ENCODE measurements around the gene AXIN1. TPM values are rescaled to one million over a fixed set of nuclear protein-coding genes. Genes with fewer than 3 reads are reported as not detected.

AXIN1 gene
- total and polyA plus RNA-seq, 2 donors (not counting 3 experiments of a cell fraction or from before 2014, with no cell fraction given): 8.3 to 21.9 TPM

- ChIA-PET POLR2A (no interaction called here), CTCF (no interaction called here)
- FAIRE-seq: no peak
- no peak overlapping the region for H3K4me3 ChIP-seq (replicated peaks in 1 of 3; ENCODE audit: insufficient read depth in 1 of 3, low read depth in 1 of 3, low read length in 3 of 3)
- no peak overlapping the region for H3K9ac ChIP-seq (replicated peaks; ENCODE audit: extremely low read depth, insufficient read depth, low read length)
- no peaks in the 10 kb centered on the region for H3K36me3 ChIP-seq (ENCODE audit: control insufficient read depth in 2 of 2, extremely low read depth in 1 of 2, insufficient read depth in 2 of 2, low read length in 2 of 2)
- DNase-seq (ENCODE audit: low read depth, low spot score): no peak
- TF ChIP-seq JUN (IDR thresholded peaks at IDR 0.05; ENCODE audit: borderline replicate concordance, insufficient read depth, insufficient read length, low read depth) (no peak), POLR2A (IDR thresholded peaks at IDR 0.05; ENCODE audit: low read depth, low read length) (no peak), MAX (IDR thresholded peaks at IDR 0.05; ENCODE audit: insufficient read depth, insufficient read length) (no peak), CTCF (IDR thresholded peaks at IDR 0.05; ENCODE audit: extremely low read depth in 1 of 2, insufficient read depth in 1 of 2, low read depth in 1 of 2, low read length in 2 of 2) (no peak), MYC (IDR thresholded peaks at IDR 0.05; ENCODE audit: low read depth, low read length) (no peak), POLR2AphosphoS5 (IDR thresholded peaks at IDR 0.05; ENCODE audit: insufficient read depth, low read depth, low read length) (no peak), EZH2 (IDR thresholded peaks at IDR 0.05; ENCODE audit: borderline replicate concordance, low read depth, low read length, severe bottlenecking) (no peak), GATA2 (IDR thresholded peaks at IDR 0.05; ENCODE audit: insufficient read depth, insufficient read length, low read depth, low read length) (no peak), FOS (IDR thresholded peaks at IDR 0.05; ENCODE audit: borderline replicate concordance, insufficient read depth, low read length) (no peak)
- no peaks in the 10 kb centered on the region for H3K27me3 ChIP-seq (ENCODE audit: control insufficient read depth in 2 of 2, insufficient read depth in 2 of 2, low read length in 2 of 2)
- no peaks in the 10 kb centered on the region for H4K20me1 ChIP-seq (replicated peaks; ENCODE audit: control insufficient read depth, extremely low read depth, insufficient read depth, low read length)
- intact Hi-C loops (cut with micrococcal nuclease): no loop called here
- dilution Hi-C loops (cut with MboI; ENCODE audit: extremely low pct_ligation_motif_present, low sequenced_read_pairs): no loop called here
- no peak overlapping the region for H2AFZ ChIP-seq (ENCODE audit: low read depth, low read length)
- H3K4me1 ChIP-seq (ENCODE audit: control insufficient read depth, extremely low read depth, insufficient read depth, low read length): peaks cover 3% of the 10 kb centered on the region
- no peak overlapping the region for H3K27ac ChIP-seq (ENCODE audit: insufficient read depth, low read depth, low read length)
- no TSS peak for BruUV-seq (replicated peaks)
- H3K79me2 ChIP-seq (ENCODE audit: control insufficient read depth, insufficient read depth, low read length): no peaks in the 10 kb centered on the region
- H3K9me3 ChIP-seq (replicated peaks; ENCODE audit: control insufficient read depth, insufficient read depth, low read length): no peaks in the 10 kb centered on the region
- H3K9me1 ChIP-seq (replicated peaks; ENCODE audit: control insufficient read depth, extremely low read depth, insufficient read depth, low read length): no peaks in the 10 kb centered on the region
- no peak overlapping the region for H3K4me2 ChIP-seq (ENCODE audit: insufficient read depth, low read length)
These were observed 79.6 kb downstream of the AXIN1 start for GRCh38 chr16:272633-273546.

Measured in endothelial cell of umbilical vein (primary cell).